Stimulated activated CD8-positive, alpha-beta memory T cell treated with anti-CD3 and anti-CD28 coated beads, Interleukin-4, amount 100 ng/mL, for 1 hour (primary cell): ENCODE results near the gene ENTPD6.
"Not testable (repeated sequence)": the region's sequence is repeated elsewhere in the genome, so short reads cannot be mapped to it uniquely, and the experiment has no call there.

Source experiments
- DNase-seq, 2 donors: peaks; one replicate each; pipeline ENCODE4 v3.0.0-alpha.2; 2020; ENCODE audit warnings: low read depth in 2 of 2, low spot score in 1 of 2

Gene ENTPD6

DNA sequence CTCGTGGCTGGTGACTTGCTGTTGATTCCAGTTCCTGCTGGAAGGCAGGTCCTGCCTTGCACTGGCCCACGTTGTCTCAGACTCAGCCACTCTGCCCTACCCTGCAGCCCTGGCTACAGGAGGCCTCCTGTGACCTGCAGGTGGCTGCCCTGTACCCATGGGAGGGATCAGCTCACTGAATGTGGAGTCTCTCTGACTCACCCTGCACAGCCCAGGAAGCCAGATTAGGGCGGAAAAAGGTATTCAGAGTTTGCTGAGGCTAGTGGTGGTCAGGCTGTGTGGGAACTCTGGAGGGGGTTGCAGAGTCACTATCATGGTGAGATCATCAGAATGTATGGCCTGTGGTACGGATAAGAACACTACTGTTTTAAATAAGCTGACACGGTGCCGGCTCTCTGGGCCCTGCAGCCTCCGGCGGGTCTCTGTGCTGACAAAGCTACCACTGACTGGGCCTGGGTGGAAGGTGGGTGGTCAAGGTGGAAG lies 27.7 kb downstream of the ENTPD6 start:
- no peak for DNase-seq

DNA sequence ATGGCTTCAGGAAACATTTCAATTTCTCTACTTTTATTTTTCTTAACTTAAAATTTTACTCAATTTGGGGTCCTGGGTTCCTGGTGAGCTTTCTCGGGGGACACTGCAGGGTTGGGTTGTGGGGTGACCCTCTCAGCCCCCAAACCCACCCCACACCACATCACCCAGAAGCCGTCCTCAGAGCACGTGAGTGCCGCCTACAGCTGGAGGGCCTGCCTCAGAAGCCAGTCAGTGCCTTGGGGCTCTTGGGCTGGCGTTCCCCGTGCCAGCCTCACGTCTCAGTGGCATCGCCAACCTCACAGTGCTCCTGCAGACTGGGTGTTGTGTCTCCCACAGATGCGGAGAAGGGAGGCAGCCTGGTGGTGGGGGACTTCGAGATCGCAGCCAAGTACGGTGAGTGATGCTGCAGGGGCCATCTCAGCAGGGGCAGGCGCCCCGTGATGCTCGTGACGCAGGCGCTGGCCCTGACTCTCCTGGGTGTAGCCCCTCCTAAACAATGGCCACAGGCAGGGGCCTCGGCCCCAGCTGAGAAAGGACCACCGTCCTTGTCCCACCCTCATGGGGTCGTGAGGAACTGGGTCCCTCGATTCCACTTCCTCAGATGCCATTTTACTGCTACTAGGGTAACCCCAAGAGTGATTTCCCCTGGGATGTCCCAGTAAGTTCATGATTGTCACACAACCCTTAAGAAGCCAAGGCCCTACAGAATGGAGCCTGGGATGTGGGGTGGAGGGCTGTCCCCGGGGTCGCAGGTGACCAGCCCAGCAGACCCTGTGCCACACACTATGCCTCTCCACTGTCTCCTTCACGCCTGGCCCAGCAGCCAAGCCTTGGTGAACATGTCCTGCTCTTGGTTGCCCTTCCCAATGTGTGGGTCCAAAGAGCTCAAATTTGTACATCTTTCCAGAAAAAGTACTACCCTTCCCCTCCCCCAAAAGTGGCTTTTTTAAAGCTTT lies 28.5 kb downstream of the ENTPD6 start:
- DNase-seq, result no peak

DNA sequence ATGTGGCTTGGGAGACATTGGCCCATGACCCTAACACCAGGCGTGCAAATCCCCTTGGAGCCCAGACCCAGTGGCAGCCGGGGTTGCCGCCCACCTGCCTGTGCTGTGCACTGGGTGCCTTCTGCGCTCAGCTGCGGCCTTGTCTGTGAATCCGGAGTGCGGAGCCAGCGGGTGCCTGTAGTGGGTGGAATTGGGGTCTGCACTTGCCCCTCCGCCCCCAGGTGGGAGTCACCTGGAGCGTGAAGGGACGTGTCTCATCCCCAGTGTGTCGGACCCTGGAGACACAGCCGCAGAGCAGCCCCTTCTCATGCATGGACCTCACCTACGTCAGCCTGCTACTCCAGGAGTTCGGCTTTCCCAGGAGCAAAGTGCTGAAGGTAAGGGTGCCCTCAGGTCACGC lies 29.4 kb downstream of the ENTPD6 start:
- DNase-seq, result no peak

DNA sequence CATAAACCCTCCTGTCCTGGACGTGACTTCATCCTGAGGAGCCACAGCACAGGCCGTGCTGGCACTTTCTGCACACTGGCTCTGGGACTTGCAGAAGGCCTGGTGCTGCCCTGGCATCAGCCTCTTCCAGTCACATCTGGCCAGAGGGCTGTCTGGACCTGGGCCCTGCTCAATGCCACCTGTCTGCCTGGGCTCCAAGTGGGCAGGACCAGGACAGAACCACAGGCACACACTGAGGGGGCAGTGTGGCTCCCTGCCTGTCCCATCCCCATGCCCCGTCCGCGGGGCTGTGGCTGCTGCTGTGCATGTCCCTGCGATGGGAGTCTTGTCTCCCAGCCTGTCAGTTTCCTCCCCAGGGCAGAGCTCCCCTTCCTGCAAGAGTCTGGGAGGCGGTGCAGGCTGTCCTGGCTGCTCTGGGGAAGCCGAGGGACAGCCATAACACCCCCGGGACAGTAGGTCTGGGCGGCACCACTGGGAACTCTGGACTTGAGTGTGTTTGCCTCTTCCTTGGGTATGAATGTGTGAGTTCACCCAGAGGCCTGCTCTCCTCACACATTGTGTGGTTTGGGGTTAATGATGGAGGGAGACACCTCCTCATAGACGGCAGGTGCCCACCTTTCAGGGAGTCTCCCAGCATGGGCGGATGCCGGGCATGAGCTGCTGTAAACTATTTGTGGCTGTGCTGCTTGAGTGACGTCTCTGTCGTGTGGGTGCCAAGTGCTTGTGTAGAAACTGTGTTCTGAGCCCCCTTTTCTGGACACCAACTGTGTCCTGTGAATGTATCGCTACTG lies 30.3 kb downstream of the ENTPD6 start:
- no peak for DNase-seq

DNA sequence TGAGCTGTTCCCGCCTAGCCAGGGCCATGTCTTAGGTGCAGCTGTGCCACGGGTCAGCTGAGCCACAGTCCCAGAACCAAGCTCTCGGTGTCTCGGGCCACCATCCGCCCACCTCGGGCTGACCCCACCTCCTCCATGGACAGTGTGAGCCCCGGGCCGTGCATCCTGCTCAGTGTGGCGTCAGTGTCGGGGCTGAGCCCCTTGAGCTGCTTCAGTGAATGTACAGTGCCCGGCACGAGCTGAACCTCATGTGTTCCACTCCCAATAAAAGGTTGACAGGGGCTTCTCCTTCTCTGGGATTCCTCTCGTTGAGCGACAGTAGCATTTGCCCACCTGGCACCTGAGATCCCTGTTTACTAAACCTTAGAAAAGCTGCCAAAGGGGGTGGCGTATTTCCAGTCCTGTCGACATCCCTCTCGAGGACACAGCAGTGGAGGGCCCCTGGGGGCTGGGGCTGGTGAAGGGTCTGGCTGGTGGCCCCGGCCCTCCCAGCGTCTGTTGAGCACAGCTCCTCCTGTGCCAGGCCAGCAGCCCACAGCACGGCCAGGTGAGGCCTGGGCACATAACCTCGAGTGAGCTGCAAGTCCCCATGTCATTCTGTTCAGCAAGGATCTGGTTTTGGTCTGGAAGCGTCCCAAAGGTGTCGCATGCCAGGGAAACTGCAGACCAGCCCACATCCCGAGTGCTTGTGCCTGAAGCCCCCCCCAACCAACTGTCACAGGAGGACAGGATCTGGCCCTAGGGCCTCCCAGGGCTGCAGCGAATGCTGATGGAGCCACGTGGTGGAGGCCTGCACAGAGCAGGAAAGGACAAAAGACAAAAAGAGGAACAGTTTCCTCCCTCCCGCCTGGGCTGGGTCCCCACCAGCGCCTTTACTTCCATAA lies 31.2 kb downstream of the ENTPD6 start:
- no peak for DNase-seq

DNA sequence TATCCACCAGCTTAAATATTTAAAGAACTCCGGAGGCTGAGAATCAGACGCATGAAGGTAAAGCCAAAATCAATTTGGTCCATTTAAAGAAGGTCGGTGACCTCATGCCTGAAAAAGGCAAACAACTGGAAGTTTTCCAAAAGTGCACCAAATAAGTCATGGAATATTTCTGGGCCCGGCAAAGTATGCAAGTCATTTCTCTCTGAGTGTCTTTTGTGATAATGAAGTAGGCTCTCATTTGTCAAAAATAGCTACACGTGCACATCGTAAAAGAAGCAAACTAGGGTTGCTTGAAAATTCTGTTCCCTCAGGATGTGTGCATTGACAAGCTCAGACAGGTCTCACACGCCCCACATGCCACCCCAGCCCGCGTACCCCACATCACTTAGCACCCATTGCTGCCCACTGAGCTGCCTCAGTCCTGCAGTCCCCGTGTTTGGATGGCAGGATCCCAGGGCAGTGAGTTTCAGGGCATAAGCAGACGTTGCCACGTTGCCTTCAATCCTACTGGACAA lies 31.9 kb downstream of the ENTPD6 start:
- no peak for DNase-seq

DNA sequence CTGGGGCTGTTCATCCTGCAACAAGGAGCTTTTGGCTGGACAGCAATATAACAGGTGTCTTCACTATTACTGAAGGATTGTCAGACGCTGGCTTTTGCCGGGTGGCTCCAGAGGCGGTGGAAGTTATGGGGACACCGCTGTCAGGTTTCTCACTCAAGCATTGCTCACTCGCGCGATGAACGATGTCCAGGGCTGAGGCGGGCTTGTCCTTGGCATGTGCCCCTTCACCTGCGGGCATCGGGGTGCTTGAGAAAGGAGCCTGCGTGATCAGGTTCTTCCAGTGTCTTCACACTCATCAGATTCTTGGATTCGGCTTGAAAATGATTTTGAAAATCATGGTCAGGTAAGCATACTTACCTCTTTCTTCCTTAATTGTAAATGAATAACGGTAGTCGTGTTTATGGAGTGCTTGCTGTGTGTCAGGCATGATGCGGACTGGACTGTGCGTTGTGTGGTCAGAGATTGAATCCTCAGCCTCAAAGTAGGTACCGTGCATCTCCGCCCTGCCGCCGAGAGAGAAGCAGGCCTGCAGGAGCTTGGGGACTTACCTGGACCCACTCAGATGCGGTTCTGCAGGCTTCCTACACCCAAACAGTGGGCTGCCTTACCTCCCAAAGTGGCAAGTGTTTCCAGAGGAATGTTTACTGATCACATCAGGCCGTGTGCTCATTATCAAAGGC lies 34.1 kb downstream of the ENTPD6 start:
- DNase-seq, result no peak

DNA sequence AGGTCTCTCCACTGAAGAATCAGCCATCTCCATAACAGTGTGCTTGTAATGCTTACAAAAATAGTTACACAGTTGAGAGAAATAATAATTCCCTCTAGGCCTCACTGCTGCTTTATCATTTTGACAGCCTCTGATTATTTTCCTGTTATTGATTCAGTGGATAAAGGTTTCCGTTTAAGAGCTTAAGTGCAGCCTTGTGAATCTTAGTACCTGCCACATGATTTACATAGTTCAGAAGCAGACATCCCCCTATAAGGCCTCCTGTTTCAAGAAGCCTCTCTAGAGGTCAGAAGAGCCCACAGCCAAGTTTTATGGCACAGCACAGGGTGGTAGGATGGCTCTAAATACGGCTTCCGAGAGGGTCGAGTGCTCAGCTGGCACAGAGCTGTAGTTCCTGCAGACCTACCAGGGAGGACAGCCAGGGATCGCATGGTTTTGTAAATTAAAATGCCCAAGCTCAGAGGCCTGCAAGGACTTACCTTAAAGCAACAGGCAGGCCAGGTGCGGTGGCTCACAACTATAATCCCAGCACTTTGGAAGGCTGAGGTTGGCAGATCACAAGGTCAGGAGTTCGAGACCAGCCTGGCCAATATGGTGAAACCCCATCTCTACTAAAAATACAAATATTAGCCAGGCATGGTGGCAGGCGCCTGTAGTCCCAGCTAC lies 34.8 kb downstream of the ENTPD6 start:
- no peak for DNase-seq

DNA sequence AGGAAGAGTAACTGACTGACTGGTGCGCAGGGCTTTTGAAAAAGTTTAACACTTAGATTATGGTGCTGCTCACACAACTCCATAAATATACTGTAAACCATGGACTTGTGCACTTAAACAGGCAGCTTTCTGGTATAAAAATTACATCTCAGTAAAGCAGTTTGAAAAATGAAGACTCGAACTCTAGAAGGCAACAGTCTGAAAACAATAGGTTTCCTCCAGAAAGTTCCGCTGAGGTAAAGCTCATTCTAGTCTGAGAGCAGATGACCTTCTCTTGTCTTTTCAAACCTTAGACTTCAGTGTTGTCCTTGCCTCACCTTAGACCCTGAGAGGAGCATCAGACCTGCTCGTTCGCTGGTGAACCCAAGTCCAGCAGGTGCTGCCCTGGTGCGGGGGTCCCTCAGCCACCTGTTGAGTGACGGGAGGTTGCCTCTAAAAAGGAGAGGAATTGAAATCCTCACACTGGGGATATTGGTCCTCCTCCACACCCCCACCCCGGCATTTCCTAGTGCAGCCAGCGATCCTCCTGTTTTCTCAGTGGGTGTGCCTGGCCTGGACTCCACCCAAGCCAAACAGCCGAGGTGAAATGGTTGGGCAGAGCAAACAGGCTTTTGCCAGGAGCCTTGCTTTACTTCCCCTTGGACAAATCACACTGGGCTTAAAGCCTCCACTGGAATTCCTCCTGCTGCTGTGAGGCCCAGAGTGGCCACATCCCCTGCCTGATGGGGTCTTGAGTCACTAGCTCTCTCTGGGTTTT lies 37.7 kb downstream of the ENTPD6 start:
- DNase-seq, result no peak

DNA sequence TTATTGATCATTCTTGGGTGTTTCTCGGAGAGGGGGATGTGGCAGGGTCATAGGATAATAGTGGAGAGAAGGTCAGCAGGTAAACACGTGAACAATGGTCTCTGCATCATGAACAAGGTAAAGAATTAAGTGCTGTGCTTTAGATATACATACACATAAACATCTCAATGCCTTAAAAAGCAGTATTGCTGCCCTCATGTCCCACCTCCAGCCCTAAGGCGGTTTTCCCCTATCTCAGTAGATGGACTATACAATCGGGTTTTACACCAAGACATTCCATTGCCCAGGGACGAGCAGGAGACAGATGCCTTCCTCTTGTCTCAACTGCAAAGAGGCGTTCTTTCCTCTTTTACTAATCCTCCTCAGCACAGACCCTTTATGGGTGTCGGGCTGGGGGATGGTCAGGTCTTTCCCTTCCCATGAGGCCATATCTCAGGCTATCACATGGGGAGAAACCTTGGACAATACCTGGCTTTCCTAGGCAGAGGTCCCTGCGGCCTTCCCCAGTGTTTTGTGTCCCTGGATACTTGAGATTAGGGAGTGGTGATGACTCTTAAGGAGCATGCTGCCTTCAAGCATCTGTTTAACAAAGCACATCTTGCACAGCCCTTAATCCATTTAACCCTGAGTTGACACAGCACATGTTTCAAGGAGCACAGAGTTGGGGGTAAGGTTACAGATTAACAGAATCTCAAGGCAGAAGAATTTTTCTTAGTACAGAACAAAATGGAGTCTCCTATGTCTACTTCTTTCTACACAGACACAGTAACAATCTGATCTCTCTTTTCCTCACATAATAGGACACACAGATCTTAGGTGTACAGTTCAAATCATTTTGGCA lies 38.7 kb downstream of the ENTPD6 start:
- DNase-seq, result not testable (repeated sequence)

DNA sequence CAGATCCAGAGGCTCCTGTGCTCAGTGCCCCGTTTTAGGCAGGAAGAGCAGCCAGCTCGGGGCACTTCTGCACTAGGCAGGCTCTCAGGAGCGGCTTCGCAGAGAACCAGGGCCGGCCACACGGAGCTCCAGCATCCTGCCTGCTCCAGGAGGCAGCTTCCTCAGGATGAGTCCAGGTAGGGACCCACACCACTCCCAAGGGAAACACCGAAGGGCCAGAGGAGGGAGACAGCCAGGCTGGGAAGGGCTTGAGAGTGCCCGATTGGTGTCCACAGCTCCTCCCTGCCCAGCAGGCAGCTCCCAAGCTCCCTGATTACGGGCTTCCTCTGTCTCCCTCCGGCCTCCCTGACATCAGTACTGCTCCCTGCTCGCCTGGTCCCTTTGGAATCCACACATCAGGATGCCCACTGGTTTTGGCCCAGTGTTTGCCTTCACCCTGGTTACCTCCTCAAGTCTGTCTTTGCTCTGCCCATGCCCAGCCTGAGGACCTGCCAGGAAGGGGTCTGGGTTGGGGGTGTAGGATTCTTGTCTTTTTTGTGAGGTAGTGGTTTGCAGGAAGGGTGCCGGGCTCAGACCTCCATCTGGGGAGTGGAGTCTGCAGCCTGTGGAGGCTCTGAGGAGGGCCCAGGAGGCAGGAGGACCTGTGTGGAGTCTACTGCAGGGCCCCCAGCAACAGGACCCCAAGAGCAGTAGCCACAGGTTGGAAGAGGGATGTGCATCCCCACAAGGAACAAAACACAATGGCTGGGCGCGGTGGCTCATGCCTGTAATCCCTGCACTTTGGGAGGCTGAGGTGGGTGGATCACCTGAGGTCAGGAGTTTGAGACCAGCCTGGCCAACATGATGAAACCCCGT lies 41.2 kb downstream of the ENTPD6 start:
- DNase-seq, result no peak

DNA sequence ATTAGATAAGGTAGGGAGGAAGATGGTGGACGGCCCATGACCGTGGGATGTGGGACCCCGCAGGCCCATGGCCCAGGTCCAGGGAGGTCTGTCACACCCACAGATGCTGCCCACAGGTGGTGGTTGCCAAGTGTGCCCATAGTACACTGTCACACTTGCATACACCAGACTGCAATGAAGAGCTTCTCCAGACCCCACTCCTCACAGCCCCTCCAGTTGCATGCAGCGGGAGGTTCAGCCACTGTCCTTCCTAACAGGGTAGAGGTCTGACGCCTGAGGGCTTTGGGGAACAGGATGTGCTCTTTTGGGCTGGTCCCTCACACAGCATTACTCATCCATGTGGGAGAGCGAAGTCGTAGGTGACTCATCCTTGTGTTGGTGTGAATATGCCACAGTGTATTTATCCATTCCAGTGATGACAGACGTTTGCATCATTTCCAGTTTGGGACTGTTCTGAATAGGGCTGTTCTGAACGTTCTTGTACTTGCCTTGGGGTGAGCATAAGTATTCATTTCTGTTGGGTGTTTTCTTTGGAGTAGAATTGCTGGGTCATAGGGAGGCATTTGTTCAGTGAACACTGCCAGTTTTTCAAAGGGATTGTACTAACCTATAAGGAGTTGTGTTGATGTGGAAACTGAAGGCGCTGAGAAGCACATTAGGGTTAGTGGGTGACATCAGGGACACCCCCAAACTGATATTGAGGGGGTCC lies 42.3 kb downstream of the ENTPD6 start:
- no peak for DNase-seq

DNA sequence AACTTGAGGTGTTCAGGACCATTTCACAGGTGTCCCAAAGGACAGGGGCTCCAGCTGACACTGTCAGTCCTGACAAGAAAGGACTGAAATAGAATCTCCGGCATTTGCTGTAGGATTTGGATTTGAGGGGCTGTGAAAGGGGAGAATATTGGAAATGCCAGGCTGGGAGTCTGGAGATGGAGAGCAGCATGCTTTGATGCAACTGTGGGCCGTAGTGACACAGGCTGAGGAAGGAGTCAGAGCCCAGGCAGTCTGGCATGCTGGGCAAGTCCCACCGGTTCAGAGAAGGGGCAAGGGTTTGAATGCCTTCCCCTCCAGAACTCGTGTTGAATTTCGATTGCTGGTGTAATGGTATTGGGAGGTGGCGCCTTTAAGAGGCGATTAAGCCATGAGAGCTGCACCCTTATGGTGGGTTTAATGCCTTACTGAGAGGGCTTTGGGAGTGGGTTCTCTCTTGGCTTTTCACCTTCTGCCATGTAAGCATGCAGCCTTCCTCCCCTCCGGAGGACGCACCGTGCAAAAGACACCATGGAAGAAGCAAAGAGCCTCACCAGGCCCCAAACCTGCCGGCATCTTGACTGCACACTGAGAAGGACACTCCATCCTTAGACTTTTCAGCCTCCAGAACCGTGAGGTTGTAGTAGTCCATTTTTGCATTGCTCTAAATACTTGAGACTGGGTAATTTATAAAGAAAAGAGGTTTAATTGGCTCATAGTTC lies 43.0 kb downstream of the ENTPD6 start:
- DNase-seq, result no peak

DNA sequence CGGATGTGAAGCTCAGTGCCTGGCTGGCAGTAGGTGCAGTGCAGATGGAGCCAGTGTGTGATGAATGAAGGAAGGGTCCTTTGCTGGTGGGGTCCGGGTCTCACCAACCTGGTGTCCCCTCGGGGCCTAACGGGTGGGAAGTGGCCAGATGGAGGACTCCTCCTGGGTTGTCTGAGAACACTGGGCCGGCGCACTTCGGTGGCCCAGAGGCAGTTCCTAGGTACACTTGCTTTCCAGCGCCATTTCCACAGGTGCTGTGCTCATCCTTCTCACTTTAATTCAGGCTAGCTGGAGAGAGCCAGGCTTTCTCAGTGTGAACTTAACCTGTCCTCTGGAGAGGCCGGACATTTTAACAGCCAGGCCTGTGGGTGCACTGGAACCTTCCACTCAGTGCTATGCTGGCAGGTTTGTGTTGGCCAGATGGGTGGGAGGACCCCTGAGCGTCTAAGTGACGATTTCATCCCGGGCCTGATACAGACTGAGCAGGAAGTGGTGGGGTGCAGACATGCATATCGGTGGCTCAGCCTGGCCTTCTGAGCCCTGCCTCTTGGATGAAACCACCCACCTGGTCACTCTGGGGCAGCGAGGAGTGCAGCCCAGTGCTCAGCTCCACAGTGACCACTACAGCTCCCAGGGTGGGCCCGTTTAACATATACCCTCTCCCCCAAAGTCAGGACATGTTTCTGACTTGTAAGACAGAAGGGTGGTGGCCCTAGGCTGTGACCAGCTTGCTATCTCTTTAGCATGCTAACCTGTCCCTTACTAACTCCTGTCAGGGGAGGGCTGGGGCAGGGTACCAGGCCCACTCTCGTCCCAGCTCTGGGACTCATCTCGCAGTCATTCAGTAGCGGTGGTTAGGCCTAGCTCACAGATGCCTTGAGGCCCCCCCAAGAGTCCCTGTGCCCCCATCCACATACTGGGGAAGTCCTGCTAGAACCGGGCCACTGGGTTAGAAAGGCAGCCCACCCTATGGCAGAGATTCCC lies 44.2 kb downstream of the ENTPD6 start:
- no peak for DNase-seq
